ENCODE results near the gene LGALS4.

DNA sequence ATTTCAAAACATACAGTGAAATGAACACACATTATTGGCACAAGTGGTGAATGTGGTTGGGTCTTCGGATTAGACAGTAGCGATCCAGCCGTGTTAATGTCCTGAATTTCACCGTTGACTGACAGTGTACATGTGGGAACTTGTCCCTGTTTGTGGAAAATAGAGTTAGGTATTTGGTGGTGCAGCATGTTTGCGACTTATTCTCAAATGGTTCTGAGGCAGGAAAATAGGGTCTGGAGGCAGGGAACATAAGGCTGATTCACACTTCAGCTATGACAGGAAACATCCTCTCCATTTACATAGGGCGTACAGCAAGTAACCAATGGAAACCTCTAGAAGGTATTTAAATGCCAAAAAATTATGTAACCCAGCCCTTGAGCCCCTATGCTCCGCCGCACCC is 19.6 kb downstream of the LGALS4 start:
- TF ChIP-seq EZH2 (optimal IDR thresholded peaks at IDR 0.05; ENCODE audit: low read depth, low read length) (no peak), EZH2phosphoT487 (IDR thresholded peaks at IDR 0.05; ENCODE audit: low read length) (no peak), CTCF (IDR thresholded peaks at IDR 0.05; ENCODE audit: low read length) (no peak)

All from MM.1S (cell line).